Measurements from ENCODE around the gene CCR9.

CCR9 gene

GRCh38 chr3:45909542-45909941, 23.2 kb downstream of the CCR9 start:
- DNase-seq = no peak

DNA sequence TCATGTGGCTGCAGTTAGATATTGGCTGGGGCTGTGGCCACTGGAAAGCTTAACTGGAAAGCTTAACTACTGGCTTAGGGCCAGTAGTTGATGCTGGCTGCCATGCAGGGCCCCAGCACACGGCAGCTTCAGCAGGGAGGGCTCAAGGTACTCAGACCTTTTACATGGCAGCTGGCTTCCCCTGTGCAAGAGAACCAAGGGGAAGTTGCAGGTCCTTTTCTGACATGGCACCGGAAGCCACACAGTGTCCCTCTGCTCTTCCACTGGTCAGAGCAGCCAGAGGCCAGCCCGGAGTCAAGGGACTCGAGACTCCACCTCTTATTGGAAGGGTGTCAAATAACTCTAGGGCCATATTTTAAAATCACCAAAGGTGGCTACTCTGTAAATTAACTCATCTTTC, 24.5 kb downstream of the CCR9 start:
- no peak for DNase-seq

- no peak for DNase-seq
Observed at GRCh38 chr3:45911511-45912226, 25.3 kb downstream of the CCR9 start.

DNA sequence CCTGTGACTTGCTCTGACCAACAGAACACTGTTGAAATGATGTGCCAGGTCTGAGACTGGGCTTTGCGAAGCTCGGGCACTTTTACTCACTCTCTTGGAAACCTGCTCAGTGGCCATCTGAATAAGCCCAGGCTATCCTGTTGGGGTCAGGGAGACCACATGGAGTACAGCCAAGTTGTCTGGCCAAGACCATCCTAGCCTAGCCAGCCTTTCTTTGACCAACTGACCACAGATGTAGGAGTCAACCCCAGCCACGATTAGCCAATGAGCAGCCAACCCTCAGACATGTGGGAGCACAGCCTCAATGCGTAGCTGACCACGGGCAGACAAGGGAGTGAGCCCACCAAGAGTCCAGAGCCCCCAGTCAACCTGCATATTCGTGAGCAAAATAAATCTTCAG, 26.1 kb downstream of the CCR9 start:
- DNase-seq = no peak

- no peak for DNase-seq
Observed at GRCh38 chr3:45914362-45915058, 28.2 kb downstream of the CCR9 start.

DNA sequence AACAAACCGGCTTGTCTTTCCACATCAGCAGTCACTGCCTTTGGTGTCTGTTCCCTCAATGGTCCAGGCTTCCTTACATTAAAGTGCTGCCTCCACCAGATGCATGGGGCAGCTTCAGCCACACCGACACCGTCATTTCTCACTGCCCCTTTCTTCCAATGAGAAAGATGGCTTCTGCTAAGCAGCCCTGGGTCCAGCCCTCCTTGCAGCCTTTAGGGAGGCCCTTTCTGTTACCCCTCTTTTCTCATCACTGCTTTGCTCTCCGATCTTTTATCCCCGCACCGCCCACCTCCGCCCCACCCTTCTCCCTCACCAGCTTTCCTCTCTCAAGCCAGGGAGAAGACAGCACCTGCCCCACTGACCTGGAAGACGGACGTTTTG, 28.7 kb downstream of the CCR9 start:
- DNase-seq = no peak

DNA sequence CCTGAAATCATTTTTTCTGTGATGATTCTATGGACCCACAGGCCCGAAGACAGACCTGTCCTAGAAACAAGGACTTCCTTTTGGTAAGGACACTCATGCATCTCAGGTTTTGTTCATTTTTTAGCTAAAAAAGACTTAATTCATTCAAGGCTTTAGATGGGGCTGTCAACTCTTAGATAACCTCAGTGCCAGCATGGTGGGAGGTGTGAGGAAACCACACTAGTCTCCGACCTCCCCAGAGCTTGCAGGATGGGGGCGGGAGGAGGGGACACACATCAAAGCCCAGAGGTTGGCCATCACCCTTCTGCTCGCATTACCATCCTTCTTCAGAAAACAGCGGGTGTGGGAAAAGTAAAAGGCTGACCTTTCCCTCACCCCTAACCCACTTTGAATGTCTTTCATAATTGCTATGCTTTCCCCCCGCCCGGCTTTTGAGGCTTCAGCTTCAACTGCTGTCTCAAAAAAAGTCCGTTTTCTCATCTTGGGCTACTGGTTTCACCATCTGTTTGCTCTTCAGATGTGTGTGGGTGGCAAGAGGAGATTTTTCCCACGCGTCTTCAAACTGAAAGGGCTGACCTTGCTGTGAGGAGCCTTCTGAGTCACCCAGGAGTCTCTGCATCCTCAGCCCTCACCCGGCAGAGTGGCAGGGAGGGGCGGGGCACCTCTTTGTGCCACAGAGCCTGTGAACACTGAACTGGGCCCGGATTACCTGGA, 29.3 kb downstream of the CCR9 start:
- DNase-seq = peak; percentile 63 to 66

GRCh38 chr3:45917146-45917898, 31.0 kb downstream of the CCR9 start:
- DNase-seq = no peak

GRCh38 chr3:45921158-45922038, 35.1 kb downstream of the CCR9 start:
- DNase-seq = no peak

GRCh38 chr3:45922039-45922326, 35.6 kb downstream of the CCR9 start:
- no peak for DNase-seq

GRCh38 chr3:45922950-45923590, 36.7 kb downstream of the CCR9 start:
- DNase-seq = no peak

GRCh38 chr3:45923755-45924154, 37.4 kb downstream of the CCR9 start:
- no peak for DNase-seq

DNA sequence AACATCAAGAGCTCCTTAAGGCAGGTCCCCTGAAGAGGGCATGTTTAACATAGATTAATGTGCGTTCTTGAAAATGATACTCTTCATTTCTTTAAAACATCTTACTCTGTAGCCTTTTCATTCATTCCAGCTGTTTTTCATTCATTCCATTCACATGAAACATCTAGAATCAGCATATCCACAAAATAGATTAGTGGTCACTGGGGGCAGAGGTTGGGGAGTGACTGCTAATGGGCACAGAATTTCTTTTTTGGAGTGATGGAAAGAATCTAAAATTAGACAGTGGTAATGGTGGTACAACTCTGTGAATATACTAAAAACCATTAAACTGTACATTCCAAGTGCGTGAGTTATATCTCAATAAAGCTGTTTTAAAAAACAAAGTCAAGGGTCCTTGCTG, 41.5 kb downstream of the CCR9 start:
- no peak for DNase-seq

- DNase-seq = peak; percentile 67 to 70
Observed at GRCh38 chr3:45929042-45929679, 42.8 kb downstream of the CCR9 start.

GRCh38 chr3:45931496-45931895, 45.2 kb downstream of the CCR9 start:
- no peak for DNase-seq

DNA sequence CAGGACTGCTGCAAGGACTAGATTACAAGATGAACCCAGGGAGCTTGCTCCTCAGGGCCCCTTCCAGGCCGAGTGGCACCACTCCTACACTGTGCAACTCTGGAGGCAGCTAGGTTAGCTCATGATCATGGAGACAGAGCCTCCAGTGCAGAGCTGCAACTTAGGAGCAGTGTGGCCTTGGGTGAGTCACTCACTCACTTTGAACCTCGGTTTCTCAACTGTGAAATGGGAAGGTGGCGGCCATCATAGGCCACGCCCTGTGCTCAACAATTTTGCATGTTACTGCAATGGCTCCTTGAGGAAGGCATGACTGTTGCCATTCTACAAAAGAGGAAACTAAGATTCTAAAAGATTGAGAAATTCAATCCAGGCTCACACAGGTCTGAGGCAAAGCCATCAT, 45.8 kb downstream of the CCR9 start:
- no peak for DNase-seq

GRCh38 chr3:45933591-45933990, 47.2 kb downstream of the CCR9 start:
- no peak for DNase-seq

DNA sequence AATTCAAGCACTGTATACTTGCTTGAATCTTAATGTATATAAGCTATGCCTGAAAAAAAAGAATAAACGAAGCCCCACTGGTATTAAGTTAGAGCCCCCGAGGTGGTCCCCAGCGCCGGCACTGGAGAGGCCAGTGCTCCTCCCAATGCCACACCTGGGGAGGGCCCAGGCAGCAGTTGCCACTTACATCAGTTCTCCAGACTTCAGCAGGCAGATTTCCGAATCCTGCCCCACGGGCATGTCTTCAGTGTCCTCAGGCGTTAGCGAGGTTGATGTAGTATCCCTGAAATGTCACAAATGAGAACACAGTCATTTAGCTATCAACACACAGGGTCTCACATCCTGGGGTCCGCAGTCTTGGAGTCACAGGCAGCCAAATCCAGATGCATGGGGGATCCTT, 49.9 kb downstream of the CCR9 start:
- no peak for DNase-seq

DNA sequence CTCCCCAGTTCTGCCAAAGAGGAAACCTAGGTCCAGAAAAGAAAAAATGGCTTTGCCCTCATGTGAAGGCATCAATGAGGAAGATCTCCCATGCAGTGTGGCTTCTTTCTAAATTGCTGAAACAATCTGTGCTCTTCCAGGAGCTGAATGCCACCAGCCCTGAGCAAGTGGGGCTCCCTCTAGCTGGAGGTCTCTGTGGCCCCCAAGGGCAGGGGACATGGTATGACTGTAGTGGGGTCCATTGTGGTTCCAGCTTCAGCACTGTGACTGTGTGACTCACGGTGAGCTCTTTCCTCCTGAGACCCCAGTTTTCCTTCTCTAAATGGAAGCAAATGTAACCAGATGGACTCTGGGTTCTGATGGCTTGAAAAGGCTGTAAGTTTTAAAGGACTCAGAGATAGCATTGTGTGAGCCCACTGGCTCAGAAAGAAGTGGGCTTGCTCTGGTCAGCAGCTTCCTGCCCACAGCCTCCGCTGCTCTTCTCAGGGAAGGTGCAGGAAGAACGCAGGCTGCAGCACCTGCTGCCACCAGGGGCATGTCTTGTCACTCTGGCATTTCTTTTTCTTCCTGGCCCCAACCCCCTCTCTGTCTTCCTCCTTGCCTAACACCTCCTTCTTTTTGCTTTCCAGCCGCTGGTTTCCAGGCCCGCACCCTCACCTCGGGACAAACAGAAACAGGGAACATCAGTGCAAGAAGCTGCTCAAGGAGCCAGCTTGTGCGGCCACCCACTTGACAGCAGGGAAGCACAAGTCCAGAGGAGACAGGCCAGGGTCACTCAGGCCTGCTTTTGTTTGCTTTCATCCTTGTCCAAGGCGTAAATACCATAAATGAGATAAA, 51.1 kb downstream of the CCR9 start:
- no peak for DNase-seq

DNA sequence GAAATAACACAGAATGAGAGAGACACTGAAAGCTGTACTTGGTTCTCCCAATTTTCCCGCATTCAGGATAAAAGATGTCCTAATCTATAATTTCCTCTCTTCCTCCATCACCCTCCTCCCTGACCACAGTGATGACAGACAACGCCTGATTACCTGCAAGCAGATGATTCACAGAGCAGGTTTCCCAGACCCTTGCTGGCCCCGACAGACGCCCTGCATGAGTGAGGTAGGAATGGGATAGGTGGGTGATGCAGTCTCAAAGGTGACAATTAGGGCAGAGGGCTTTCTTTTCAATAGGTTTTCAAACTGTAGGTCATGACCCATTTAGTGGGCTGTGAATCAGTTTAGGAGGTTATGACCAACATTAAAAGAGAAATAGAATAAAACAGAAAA, 51.7 kb downstream of the CCR9 start:
- DNase-seq = no peak

GRCh38 chr3:45938864-45939263, 52.5 kb downstream of the CCR9 start:
- peak; percentile 84 to 85 for DNase-seq
